ENCODE measurements around the gene UAP1.

Gene UAP1

DNA sequence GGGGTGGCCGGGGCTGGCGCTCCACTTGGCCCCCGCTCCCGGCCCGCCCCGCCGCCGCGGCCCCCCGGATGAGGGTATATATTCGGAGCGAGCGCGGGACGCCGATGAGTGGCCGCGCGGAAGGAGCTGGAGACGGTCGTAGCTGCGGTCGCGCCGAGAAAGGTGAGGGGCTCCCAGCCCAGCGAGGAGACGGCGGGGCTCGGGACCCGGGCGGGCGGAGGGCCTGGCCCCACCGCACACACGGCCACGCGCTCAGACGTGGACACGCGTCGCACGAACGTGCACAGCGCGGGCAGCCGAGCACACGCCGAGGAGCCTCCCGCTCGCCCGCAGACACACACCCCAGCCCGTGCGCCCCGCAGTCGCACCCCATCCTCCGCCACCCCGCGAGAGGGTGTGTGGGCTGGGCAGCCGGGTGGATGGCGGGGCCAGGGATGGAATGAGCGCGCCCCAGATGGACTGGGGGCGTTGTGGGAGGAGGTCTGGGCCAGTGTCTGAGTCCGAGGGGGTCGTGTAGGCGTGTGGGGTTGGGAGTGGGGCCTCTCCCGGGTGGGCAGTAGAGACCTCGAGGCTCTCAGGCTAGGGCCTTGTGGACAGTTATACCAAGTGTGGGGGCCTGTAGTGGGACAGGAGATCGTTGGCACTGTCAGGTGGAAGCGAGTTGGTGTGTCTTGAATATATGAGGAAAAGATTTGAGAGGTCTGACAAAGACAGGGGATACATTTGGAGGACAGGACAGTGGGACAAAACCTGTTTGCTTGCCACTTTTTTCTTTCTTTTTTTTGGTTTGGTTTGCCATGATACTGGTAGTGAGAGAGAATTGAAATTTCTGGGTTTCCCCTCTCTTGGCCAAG, at the start of gene UAP1:
UAP1 (plus strand) TSS at position 107 of the 854 bp plus-strand sequence. CDS start 4,347 bp downstream, outside the sequence.
- DNase-seq (ENCODE audit: low spot score): no peak

DNA sequence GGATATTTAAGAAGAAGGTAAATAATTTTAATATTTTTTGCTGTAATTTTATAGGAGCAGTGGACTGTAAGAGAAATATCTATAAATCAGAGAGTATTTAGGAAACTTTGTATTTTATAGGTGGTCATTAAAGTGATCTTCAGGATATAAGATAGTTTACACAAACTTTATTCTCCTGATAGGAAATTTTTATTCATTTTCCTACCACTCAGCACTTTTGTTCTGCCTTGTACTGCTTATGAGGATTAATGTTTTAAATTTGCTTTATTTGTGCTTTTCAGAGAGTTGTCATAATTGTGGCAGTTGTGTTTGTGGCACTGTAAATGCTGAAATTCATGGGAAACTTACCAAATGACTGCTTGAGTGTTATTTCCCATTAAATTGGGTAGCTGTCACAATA, 34.2 kb upstream of the UAP1 start:
- DNase-seq (ENCODE audit: low spot score): no peak

DNA sequence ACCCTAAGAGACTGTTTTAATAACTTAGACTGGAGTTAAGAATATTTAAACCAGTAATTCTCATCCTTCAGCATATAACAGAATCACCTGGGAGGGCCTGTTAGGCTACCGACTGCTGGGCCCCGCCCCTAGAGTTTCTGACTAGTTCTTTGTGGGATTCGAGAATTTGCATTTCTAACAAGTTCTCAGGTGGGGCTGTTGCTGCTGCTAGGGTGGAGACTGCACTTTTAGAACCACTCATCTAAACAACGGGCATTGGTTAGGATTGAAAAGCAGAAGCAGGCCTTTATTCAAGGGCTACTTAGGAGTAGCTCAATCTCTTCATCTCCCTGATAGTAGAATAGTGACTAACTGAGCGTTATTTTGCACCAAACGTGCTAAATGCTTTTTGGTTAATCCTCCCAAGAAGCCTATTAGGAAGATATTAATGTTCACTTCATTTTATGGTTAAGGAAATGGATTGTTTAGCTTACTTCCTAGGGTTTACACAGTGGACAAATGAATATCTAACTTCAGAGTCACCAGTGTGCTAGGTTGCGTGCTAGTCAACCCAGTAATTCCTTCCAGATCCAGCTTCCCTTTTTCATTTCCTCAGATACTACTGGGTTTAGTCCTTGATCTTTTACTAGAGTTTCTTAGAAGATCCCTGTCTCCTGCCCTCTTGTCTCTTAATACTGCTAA, 31.1 kb upstream of the UAP1 start:
- DNase-seq (ENCODE audit: low spot score): no peak

DNA sequence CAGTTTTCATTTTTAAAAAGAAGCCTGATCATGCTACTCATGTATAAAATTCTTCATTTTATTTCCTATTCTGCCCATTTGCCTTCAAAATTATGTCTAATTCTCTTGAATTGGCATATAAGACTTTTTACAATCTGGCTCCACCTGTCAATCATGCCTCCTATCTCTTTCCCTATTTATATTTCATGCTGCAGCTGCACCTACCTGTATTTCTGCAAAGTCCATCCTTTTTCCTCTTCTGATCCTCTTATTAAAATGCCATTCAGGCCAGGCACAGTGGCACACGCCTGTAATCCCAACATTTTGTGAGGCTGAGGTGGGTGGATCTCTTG, 30.6 kb upstream of the UAP1 start:
- no peak for DNase-seq (ENCODE audit: low spot score)

DNA sequence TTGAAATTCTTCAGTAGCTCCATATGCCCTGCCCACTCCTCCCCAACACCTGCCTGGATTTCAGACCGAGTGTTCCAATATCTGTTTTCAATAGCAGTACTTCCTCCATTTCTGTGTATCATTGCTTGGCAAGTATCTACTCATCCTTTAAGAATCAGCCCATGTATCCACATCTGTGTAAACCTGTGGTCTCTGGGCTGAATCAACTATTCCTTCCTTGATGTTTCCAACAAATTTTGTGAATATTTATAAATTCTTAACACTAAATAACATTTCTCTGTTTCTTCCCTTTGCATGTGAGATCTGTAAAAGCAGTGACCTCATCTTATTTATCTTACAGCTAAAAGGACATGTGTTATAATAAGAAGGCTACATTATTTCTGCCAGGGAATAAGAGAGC, 26.0 kb upstream of the UAP1 start:
- DNase-seq (ENCODE audit: low spot score): no peak

DNA sequence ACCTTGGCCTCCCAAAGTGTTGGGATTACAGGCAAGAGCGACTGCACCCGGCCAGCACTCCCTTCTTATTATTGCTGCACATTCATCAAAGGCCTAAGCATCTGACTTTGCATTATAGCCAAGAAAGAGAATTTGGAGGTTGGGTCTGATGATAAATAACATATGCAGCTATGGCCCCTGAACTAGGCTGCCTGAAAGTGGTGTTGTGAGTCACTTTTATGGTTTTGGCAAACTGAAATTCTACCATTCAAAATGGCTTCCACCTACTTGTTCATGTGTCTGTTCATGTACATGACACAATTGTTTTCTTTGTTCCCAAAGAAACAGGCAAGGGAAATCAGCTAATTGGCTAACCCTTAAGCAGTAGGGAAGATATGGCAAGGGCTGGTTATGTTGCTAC, 25.0 kb upstream of the UAP1 start:
- DNase-seq (ENCODE audit: low spot score): no peak

DNA sequence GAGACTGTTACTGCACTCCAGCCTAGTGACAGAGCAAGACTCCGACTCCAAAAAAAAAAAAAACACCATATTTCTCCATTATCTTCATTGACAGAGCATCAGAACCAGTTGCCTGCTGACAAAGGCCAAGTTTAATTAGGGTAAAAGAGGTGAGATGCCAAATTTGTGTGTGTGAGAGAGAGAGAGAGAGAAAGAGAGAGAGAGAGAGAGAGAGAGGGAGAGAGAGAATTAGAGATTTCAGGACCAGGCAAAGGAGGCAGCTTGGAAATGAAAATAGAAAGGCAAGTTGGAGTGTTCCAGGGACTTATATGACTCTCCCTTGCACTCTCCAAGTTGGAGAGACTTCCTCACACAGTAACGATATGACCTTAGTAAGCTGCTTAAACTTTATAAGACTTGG, 24.3 kb upstream of the UAP1 start:
- DNase-seq (ENCODE audit: low spot score): no peak

DNA sequence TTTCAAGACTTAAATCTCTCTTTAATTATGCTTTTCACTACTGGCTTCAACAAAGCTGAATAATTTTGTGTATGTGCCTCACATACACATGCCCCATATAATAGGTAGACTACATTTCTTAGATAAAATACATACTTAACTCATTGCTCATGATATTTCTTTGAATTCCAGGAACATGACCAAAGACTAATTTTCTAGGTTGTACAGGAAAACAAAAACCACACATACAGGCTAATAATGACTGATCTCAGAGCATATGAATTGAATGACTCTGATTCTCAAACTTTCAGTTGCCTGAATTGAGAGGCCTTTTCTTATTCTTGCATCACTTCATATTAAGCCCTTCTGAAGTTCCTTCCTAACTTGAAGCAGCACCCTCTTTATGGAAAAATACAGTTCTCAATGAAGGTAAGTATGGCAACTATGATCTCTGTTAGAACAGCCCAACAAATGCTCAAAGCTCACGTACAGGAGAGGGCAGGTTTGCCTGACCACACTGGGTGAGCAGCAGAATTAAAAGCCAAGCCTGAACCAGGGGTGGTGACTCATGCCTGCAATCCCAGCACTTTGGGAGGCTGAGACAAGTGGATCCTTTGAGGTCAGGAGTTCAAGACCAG, 22.6 kb upstream of the UAP1 start:
- DNase-seq (ENCODE audit: low spot score): no peak

DNA sequence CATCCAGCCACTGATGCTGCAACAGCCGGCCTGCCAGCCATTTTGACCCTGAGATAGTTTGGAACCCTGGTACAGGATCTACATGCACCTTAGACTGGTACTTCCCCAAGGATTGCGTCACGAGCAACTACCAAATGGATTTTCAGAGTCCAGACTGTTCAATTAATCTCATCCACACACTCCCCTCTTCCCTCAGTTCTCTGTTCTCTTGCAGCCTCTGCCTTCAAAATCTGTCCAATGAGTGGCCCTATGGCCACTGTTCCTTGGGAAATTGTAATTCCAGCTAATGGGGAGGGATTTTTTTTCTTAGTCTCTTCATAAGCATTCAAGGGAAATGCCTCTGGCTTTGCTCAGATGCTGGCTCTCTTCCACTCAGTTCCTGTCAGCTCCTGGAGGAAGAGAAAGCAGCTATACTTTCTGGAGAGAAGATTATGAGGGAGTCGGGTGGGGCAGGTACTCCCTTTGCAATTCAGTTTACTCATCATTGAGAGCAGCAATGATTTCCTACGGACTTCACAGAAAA, 19.8 kb upstream of the UAP1 start:
- DNase-seq (ENCODE audit: low spot score): no peak

DNA sequence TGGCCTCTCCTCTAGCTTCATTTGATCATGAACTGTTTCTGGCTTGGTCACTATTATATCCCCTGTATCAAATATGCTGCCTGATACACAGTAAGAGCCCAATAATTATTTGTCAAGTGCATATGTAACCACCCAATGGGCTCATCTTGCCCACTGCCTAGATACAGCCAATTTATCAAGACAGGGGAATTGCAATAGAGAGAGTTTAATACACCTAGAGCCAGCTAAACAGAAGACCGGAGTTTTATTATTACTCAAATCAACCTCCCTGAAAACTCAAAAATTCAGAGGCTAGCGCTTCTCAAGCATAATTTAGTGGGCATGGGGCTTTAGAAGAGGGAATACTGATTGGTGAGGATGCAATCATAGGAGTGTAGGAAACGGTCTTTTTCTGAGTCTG, 18.3 kb upstream of the UAP1 start:
- no peak for DNase-seq (ENCODE audit: low spot score)

DNA sequence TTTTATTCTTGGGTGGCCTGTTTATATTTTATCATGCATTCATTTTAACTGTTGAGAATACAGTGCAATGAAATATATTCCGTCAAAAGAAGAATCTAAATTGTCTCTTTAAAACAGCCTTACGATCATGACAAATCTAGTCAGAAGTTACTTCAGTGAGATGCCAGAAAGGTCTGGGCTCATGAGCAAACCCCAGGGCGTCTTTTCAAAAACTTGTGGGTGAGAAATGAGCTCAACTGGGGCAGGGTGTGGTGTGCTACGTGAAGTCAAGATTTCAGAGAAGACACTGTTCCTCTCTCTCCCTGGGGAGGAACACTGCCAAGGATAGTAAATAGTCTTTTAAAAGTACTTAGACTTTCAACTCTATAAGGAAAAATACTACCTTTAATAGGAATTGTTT, 13.4 kb upstream of the UAP1 start:
- DNase-seq (ENCODE audit: low spot score): no peak

DNA sequence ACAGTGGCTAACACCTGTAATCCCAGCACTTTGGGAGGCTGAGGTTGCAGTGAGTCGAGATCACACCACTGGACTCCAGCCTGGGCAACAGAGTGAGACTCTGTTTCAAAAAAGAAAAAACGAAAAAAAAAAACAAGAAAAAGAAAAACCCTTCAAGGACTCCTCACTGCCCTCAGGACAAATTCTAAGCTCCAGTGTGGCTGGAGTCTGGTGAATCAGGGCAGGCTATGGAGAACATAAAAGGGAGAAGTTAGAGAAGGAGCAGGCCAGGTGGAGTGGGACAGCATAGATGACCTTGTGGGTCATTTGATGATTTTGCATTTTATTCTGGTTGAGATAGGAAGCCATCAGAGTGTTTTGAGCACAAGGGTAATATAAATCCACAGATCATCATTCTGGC, 12.5 kb upstream of the UAP1 start:
- no peak for DNase-seq (ENCODE audit: low spot score)

DNA sequence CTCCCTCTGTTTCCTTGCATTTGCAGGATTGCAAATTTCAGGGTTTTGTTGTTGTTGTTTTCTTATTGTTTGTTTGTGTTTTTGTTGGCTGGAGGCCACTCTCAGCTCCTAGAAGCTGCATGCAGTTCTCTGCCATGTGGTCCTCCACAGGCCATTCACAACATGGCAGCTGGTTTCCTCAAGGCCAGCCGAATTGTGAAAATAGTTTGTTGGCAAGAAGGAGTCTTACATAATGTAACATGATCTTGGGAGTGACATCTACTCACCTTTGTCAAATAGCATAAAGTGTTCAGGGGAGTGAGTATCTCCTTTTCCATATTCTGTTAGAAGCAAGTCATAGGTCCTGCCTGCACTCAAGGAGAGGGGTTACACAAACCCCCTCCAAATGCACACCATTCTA, 10.6 kb upstream of the UAP1 start:
- no peak for DNase-seq (ENCODE audit: low spot score)

DNA sequence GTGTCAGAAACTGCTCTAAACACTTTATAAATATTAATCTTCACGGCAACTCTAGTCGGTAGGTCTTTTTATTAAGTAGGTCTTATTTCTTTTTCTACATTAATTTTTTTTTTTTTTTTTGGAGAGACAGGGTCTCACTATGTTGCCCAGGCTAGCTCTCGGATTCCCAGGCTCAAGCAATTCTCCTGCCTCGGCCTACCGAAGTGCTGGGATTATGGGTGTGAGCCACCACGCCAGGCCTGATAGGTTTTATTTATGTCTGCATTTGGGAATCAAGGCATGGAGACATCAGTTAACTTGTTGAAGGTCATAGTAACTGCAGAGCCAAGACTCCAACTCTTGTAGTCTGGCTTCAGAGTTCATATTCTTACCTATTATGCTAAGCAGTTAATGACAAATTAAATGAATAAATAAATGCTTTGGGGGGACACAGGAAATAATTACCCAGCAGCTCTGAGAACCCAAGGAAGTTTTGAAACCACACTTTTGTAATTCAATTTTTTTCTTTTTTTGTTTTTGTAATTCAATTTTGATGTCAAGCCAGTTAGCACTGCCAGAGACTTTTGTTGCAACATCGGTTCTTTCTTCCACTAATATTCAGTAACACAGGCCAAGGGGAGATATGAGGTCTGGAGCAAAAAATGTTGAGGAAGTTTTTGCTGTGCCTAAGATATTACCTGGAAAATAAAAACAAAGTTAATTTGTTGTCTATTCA, 9.4 kb upstream of the UAP1 start:
- DNase-seq (ENCODE audit: low spot score): no peak

DNA sequence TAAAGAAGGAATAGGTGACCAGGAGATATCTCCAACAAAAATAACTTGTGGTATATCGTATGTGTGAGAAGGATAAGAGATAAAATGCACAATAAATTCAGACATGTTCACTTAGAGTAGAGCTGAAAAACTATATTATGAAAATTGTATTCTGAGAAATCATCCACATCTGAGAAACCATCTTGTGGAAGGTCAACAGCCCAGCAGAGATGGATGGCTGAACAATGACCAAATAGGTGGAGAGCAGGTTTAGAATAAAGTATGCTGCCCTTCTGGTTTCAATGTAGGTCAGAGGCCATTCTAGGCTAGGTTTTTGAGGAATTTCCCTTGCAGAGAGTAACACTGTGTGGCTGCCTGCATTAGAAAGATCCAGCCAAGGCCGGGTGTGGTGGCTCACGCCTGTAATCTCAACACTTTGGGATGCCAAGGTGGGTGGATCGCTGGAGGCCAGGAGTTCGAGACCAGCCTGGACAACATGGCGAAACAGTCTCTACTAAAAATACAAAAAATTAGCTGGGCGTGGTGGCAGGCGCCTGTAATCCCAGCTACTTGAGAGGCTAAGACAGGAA, 8.8 kb upstream of the UAP1 start:
- DNase-seq (ENCODE audit: low spot score): no peak

DNA sequence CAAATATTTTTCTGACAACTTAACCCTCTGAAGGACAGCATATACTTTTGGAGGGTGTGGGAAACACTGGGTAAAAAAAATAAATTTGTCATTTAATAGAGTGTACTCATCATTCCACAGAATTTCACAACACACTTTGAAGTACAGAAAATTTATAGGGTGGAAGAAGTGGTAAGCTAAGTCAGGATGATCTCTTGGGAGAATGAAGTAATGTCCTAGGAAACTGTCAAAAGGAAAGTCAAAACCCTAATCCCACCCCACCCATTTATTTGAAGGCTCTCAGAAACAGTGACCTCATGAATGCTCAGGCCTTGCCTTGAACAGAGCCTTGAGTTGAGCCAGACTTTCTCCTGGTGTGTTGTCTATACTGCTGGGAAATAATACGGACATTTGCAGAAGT, 7.3 kb upstream of the UAP1 start:
- DNase-seq (ENCODE audit: low spot score): no peak

DNA sequence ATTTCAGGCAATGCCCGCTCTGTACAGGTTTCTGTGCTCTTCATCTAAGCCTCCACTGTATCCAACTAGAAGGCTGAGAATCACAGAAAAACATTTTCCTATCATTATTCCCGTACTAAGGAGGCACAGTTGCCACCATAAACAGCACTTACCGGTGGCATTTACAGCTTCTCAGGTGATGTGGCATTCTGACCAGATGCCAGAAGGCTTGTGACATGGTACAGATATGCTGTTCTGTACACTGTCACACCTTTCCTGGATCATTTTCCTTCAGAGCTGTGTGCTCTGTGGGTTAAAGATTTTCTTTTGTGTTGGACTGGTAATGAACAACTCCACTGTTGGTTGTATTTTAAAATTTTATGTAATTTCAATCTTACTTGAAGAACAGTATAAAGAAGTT, 4.0 kb upstream of the UAP1 start:
- DNase-seq (ENCODE audit: low spot score): no peak

DNA sequence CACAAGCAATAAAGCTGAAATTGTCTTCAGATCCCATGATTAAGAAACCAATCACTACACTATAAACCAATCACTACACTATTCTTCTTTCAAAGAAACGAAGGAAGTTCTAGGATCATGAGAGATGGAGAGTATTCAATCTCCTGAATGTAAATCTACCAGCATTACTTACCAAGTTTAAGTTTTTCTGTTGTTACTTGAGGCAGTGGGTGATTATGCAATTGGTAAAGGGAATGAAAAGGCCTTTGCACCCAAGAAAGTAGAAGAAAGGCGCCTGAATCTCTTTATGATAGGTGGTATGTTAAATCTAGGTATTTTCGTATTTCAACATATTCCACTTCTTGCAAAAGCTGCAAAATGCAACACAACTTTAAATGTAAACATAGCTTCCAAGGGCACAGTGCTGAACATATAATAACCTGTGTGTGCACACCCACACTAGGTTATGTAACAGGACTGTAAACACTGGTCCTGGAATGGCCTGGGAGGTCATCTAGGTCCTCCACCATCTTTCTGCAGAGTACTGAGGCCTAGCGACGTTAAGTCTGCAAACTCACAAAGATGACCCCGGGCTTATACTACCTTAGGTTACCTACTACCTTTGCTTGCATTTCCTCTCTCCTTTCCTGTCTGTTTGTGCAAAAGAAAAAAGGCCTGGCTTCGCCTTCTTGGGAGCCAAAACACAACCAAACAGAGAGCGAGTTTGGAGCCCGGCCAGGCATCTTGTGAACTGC, 1.1 kb upstream of the UAP1 start:
- DNase-seq (ENCODE audit: low spot score): peak; percentile 63

DNA sequence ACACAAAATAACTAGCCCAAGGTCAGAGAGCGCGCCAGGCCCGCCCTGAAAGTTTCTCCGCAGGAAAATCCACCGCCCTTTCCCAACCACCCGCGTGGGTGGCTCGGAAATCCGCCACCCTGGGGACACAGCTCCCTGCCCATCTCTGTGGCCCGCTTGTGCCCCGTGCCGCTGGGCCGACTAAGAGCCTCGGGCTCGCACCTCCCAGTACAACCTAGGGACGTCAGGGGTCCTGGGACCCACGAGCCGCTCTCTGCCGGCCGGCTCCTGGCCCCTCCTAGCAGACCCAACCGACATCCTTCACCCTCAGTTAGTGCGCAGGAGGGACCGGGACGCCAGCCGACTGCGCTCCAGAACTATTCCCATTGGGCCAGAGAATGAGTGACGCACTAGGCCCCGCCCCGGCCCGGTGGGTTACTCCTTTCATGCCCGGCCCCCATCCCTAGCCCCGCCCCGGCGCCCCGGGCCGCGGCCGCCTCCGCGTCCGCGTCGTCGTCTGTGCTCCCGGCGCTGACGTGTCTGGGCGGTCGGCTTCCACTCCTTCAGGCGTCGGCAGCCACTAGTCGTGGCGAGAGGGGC, 396 bp upstream of the UAP1 start:
- peak; percentile 81 for DNase-seq (ENCODE audit: low spot score)

DNA sequence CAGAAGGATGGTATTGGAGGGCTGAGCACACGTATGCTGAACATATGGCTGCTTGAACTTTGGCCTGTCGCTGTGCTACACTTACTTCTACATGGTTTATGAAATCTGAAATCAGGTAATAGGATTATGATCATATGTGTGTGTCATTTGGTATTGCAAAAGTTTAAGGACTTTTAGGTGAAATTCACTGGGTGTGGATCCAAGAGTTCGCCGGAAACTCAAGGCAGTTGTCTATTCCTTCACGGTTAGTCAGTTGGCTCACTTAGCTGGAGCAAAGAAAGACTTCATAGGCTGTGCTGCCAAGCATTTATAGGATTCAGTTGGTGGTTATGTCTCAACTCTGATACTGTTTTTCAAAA, 927 bp downstream of the UAP1 start:
- no peak for DNase-seq (ENCODE audit: low spot score)

DNA sequence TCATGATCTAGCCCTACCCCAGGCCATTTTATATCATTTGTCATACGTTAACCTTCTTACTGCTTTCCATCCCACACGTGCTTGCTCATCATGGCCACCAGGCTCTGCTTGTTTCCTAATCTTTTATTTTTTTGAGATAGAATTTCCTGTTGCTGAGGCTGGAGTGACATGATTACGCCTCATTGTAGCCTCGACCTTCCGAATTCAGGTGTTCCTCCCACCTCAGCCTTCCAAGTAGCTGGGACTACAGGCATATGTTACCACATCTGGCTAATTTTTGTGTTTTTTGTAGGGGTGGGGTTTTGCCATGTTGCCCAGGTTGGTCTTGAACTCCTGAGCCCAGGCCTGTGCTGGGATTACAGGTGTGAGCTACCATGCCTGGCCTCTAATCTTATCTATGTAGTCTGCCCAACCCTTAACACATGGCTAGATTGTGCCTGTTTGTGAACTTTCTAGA, 3.3 kb downstream of the UAP1 start:
- DNase-seq (ENCODE audit: low spot score): no peak
